Ecto neural progenitor cell (in vitro differentiated cells): ENCODE results near the gene GAD1.

Experiments
- DNase-seq: peaks from one replicate; pipeline ENCODE4 v3.0.0-alpha.2; 2018; ENCODE audit warnings: low spot score

The GAD1 gene

DNA sequence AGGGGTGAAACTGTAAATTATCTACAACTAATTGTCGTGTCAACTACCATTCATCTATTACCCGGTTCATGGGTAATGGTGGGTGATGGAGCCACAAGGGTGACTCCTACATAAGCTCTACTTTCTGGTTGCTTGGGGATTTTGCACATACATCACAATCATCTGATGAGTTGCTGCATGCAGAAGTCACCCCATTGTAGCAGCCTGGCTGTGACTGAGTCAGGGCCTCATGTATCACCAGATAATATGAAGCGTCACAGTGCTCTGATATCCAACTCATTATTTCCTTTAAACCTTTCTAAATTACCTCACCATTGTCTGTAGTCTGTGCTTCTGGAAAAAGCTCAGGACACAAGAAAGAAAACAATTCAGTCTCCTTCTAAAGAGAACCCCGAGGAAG lies 79.9 kb downstream of the GAD1 start:
- no peak for DNase-seq

GRCh38 chr2:170897108-170897507 lies 80.4 kb downstream of the GAD1 start:
- DNase-seq = no peak

GRCh38 chr2:170905864-170906263 lies 89.2 kb downstream of the GAD1 start:
- no peak for DNase-seq
